Retina (tissue), 1 donor: ENCODE results near the gene BDKRB1.
A peak's percentile ranks its signal among the peaks of the same experiment; 100 is the strongest.

ENCODE experiments used
- DNase-seq: peaks from one replicate; pipeline ENCODE4 v3.0.0-alpha.2; 2016

BDKRB1 gene

DNA sequence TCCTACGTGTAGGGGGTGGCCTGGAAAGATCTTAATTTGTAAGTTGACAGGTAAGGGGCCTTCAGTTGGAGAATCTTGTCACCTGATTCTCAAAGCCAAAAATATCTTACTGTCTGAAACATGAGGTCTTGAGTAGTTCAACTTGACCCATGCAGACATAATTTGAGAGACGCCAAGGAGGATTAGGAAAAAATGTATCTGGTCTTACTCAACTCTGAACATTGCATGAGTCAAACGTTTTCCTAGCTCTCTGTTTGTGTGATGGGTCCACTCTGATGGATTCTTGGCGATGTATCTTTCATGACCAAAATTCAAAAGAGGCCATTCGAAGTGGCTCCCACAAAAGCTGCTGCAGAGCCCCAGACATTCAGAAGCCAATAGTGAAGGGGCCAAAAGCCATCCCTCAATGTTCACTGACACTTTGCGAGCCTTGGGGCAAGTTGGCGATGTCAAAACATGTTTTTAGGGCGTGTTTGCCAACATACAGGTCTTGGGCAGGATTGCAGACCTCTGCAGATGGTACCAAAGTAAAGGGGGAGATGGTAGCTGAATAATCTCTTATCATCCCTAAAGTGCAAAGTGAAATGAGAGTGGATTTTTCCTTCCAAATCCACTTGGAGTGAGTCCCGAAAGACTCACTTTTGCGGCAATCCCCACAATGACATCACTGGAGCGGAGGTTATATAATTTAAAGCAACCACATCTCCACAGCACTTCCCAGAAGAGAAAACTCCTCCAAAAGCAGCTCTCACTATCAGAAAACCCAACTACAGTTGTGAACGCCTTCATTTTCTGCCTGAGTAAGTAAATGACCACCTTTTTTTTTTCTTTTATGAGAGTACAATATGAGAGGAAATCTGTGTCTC, at the start of gene BDKRB1:
Gene BDKRB1, plus strand, starts transcription at position 710 of the 866 bp plus-strand sequence. CDS start 7,473 bp downstream, outside the sequence.
- no peak for DNase-seq

DNA sequence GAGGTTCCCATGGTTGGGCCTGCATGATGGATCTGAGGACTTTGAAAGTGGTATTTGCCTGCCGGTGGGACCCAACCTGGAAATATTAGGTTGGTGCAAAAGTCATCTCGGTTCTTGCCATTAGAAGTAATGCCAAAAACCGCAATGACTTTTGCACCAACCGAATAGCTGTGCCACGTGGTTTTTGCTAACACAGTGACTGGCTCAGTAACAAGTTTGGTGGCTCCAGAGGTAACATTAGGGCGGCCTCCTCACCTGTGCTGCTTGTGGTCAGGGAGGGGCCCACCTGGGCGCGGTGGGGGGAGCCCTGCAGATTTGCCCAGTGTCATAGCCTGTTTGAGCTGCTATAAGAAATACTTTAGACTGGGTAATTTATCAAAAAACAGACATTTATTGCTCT, 49.5 kb upstream of the BDKRB1 start:
- DNase-seq = no peak

DNA sequence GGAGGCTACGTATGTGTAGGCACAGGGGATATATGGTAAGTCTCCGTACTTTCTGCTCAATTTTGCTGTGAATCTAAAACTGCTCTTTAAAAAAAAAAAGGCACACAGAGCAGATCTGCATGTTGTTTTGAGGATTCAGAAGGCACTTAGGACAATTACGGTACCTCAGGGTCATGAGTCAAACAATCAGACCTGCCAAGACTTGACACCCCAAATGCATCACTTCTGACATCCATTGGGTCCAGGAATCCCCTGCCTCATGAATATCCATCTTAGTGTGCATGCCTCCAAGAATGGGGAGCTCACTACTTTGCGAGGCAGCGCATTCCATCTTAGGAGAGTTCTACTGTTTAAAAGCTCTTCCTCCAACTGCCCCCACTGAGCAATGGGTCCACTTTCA, 48.3 kb upstream of the BDKRB1 start:
- DNase-seq = no peak

DNA sequence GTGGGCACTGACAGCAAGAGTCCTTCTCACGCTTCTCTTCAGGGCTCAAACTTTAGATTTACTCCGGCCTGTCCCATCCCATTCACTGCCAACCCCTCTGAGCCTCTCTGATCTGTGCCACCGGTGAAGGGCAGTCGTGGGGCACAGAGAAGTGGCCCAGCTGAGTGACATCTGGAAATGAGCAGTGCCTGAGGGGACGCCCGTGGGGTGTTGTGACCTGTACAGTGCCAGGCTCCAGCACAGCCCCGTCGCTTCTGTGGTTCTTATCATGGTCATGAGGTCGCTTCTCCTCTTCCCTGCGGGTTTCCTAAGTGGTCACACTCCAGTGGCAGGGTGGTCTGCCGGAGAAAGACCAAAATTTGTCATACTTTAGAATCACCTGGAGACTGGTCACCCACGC, 47.3 kb upstream of the BDKRB1 start:
- no peak for DNase-seq

DNA sequence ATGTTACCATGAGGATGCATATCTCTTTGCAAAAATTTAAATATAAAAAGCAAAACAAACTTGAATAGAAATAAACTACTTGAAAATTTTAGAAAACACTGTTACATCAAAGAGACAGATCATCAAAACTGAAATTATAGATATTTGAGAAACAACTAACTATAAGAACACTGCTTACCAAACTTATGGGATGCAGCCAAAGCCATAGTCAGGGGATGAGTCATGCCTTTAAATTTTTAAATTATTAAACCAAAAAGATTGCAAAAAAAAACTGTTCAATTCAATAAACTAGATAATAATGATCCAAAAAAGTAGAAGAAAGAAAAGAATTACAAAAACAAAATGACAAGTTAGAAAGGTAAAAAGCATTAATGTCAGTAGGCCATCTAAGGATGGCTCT, 43.9 kb upstream of the BDKRB1 start:
- no peak for DNase-seq

DNA sequence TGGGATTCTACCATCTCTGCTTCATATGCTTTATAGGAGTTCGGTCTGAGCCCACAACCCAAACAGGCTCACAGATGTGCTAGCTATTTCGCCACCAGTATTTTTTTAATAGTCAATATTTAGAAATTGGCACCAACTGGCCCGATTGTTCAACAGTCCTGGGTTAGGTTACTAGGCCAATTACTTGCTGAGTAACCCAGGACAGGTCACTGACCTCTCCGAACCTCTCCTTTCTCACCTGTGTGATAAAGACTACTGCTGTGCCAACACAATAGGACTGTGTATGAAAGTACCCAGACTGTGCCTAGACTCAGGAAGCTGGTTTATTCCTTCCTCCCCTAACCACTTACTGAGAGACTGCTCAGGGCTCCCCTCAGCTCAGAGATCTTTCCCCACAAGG, 43.1 kb upstream of the BDKRB1 start:
- no peak for DNase-seq

DNA sequence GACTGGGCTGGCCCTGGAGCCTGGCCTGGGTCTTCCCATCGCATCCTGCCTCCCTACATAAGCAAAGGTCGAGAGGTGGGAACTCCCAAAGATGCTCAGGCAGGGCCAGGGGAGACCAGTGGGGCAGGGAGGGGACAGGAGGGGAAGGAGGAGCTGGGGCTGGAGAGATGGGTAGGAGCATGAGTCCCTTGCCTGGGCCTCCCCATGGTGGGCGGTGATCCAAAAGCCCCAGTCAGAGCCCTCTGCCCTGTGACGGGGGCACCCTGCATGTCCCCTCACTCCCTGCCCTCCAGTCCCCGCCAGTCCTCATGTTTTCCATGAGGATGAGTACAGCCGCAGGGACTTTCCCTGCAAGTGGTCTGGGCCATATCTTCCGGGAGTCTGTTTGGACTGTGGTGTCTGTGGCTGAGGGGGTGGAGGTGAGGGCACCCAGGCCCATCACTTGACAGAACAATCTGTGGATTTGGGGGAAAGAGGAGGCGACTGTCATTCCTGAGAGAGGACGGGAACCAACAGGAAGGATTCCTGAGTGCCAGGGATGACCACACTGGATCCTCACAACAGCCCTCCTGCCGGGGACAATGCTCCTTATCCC, 42.0 kb upstream of the BDKRB1 start:
- DNase-seq = no peak

DNA sequence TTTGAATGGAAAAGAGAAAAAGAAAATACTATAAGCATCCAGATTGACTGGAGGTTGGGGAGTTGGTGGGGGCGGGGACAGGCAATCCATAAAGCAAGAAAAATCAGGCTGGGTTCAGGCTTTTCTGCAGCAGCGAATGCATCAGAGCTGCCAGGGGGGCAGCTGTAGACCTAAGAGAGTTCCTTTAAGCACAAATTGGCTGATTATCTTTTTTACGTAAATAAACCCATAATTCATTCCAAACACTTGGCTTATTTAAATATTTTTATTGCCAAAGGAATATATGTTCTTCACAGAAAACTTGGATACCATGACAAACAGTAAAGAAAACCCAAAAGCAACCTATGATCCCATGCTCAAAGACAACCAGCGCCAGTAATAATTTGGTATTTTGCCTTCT, 41.2 kb upstream of the BDKRB1 start:
- no peak for DNase-seq

DNA sequence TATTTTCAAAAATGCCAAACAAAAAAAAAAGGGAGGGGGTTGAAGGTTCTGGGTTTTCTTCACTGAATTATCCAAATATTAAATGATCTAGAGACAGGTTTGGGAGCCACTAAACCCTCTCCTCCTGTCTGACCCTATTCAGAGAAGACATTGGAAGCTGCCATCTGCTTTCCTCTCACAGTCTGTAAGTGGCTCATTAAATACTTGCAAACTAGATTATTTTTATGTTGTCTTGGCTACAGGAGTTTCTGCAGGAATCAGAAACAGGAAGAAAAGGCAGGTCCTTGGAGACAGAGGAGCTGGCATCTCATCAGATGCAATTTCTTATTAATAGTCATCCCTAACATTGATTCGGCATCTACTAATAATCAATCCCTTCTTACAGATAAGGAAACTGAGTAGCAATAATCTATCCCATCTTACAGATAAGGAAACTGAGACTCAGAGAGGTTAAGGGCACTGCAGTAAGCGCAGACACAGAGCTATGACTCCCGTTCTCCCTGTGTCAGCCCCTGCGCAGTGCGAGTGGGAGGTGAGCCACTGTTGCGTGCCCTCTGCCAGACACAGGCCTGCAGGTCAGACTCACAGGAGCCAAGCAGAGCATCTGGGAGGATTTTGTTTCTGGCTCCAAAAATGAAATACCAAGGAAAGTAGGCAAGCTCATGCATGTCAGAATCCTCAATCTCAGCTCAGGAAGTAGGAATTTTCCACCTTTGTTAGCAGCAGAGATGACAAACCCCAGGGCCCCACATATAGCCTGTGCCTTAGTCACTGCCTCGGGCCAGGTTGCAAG, 40.4 kb upstream of the BDKRB1 start:
- DNase-seq = no peak

DNA sequence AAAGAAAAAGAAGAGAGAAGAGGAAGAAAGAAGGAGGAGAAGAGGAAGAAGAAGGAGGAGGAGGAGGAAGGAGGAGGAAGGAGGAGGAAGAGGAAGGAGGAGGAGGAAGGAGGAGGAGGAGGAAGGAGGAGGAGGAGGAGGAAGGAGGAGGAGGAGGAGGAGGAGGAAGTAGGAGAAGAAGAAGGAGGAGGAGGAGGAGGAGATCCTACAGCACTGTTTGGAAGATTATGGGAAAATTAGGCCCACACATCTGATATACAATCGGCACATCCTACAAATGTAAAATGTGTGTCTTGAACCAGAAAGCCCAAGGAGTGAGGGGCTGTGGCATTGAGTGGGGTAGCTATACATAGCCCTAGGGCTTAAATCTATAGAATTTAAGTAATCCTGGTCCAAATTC, 39.4 kb upstream of the BDKRB1 start:
- DNase-seq = no peak

DNA sequence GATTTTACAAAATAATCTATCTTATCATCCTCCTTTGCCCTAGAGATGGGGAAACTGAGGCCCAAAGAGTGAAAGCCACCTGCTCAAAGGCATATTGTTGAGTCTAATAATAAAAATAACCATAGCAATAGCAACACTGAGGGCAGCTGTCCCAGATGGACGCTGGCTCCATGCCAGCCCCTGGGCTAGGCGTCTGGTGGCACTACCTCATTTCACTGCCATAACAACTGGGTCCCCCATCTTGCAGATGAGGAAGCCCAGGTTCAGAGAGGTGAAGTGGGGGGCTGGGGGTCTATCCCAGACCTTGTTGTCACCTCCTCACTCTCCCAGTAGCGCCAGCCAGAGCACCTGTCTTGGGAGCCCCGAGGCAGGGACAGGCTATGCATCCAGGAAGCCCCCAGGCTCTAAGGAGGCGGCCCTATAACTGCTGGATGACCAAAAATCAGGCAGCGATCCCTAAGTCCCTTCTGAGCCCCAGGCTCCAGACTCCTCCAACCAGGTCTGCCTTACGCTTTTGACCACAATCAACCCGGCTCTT, 38.6 kb upstream of the BDKRB1 start:
- DNase-seq = no peak

DNA sequence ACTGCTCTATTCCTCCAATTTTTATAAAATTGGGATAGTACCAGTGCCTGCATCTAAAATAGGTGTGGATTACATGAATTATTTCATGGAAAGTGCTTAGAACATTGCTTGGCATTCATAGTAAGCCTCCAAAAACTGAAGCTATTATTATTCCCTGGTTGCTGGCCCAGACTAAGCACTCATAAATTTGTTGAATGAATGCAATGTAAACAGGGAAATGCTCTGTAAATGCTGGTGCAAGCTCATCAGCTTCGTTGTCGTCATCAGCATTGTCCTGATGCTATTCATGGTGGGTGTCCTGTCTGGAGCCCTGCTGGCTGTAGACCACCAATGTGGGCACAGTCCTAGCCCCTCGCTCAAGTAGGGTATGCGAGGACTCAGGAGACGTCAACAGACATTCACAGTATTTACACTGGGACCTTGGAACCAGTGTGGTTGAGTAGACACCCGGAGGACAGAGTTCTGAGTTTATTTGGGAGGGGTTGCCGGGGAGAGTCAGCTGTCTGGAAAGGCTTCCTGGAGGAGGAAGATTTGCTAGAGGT, 34.8 kb upstream of the BDKRB1 start:
- no peak for DNase-seq

DNA sequence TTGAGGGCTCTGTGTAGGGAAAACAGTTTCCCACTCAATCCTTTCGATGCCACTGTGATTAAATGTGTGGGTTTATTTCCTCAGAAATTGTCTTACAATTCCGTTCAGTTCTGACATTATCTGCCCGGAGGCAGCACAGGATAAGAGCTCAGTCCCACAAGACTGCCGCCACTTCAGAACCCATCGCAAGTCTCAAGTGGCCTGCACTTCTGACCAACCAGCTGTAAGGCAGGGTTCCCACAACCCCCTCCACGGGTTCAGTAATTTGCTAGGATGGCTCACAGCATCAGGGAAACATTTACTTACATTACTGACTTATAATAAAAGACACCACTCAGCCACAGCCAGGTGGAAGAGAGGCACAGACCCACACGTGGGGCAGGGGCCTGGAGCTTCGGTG, 34.2 kb upstream of the BDKRB1 start:
- DNase-seq = no peak

DNA sequence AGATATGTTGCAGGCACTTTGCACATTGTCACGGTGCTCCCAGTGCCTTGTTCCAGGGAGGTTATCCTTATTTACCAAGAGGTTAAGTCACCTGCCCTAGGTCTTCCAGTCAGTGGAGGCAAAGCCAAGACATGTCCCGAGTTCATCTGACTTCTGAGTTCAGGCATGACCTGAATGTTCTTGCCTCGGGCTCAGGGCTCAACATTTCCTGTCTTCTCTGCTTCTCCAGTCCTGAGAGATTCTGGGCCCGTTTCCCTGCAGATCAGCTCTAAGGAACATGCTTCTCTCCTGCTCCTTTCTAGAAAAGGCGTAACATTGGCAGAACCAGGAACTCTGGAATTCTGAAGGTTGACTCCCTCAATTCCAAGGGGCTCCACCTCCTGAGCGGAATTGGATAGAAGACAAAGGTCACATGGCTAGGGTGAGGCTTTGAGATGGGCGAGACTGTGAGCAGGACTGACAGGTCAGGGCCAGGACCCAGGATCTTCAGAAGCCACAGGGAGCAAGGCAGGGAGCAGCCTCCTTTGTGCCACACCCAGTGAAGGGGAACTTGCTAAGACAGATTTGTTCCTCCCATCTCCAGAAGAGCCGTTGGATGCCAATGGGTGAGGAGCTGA, 31.4 kb upstream of the BDKRB1 start:
- no peak for DNase-seq

DNA sequence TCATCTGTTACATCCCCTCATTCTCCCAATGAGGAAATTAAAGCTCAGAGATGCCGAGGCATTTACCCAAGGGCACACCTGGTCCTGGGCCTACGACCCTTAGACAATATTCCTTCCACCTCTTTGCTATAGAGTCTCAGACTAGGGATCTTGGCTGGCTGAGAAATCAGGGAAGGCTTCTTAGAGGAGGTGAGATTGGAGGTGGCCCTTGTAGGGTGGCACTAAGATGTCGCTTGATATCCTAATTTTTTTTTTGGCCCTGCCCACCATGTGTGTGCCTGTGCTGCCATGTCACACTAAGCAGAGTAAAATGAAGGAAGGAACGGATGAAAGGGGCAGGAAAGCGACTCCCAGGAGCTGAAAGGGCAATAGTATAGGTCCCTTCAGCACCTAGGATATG, 30.8 kb upstream of the BDKRB1 start:
- no peak for DNase-seq

DNA sequence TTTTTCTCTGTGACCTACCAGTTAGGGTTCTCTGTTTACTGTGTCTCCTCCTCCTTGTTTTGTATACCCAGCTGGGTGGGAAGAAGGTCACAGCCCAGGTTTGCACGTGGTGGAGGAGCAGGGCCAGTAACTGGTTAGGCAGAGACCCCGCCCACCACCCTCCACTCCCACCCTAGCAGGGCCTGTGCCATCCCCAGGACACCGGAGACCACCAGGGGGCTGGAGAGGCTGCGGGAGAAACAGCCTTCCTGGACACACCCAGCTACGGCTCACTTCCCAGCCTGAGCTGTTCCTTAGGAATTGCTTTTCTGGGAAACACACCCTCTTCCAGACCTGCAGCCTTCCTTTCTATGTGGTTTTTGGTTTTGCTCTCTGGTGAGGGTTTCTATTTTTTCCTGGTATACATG, 30.3 kb upstream of the BDKRB1 start:
- DNase-seq = no peak

DNA sequence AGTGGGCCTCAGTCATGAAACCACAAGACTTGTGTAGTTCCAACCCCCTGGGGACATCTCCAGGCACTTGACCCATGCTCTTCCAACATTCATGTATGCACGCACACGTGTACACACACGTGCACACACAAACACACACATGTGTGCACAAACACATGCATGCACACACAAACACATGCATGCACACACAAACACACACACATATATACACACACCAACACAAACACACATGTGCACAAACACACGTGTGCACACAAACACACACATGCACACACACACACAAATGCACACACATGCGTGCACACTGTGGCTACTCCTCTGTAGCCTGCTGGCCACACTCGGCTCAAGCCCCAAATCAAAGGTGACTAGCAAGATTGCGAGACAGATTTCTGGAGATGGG, 28.6 kb upstream of the BDKRB1 start:
- DNase-seq = no peak

DNA sequence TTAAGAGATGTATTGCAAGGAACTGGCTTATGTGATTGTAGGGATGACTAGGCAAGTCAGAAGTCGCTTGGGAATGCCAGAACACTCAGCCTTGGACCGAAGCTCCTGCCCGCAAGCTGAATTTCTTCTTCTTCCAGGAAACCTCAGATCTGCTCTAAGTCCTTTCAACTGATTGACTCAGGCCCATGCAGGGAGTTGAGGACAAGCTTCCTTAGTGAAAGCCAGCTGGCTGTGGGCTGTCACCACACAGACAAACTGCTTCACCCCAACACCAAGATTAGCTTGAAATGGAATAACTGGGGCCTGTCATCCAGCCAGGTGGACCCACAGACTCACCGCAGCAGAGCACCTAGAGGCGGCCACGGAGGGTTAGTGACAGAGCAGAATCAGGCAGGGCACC, 26.7 kb upstream of the BDKRB1 start:
- DNase-seq = no peak

DNA sequence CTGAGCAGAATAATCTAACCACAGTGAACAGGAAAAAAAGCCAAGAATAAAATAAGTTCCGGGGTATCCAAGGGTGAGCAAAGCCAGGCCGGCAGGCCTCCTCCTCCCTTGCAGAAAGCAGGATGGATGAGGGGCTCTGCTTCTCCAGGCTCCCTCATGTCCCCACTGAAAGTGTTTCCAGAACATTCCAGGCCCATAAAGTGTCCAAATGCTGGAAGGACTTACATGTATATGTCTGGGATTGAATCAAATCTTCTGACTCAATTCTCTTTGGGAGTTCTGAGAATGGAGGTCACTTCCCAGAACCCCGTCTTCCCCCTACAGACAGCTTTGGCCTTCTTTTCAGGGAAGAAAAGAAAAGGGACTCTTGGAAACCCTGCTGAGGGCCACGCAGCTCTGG, 25.0 kb upstream of the BDKRB1 start:
- no peak for DNase-seq

DNA sequence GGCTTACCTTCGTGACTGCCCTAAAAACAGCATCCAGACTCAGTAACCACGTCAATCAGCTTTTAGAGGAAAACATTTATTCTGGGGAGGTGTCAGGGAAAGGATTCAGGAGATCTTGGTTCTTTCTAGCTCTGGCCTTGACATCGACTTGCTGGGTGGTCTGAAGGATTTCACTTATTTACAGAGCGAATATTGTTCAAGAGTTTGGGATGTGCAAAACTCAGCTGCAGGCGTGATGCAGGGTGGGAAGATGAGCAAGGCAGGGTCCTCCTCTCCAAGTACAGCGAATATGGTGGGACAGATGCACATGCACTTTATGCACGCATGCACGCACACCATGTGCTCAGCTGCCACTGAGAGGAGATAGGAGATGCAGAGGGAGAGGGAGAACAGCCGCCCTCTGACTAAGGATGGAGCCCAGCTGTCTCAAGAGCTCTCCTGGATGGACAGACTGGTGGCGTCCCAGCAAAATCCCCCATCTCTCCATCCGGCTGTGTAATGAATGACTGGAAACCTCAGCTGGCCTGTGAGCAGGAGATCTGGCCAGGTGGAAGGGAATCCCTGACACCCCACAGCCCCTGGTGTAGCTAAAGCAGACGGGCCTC, 24.4 kb upstream of the BDKRB1 start:
- DNase-seq = peak; percentile 71

DNA sequence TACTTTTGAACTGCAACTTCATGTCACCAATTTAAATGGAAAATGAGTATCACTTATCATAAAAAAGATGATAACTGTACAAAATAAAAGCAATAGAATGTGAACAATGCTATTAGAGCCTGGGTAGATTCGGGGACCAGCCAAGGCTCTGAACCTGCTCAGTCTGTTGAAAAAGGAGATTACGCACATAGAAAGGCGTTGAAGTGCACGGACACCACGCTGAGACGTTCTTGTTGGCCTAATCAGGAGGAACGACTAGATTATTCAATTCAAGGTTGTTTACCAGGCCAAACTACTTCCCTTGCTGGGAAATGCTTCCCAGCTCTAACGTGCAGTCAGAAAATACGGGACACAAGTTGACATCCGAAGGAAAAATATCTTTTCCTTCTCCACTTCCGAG, 23.5 kb upstream of the BDKRB1 start:
- DNase-seq = peak; percentile 17

DNA sequence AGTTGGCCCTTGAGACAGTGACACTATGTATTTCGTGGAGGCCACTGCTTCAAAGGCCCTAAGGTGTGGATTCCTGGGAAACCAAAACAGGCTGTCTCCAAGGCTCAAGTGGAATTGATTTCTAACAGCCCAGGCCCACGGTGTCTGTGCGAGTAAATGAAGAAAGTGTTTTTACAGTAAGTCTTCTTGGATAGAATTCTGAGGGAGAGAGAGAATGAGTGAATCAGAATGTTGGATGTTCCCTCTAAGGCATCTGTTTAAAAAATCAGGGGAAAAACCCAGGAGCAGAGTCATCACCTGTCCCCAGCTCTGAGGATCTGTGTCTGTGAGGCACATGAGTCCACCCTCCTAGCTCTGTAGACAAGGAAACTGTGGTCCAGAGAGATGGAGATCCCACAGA, 22.3 kb upstream of the BDKRB1 start:
- DNase-seq = no peak
